Hepatocyte (in vitro differentiated cells): ENCODE results near the gene ARHGAP9.

Experiments
- CTCF ChIP-seq: fragments of 200-600 bp; sonication (generic); IDR thresholded peaks from 2 replicates; pipeline ENCODE4 v1.5.1; 2016; ENCODE audit warnings: antibody characterized with exemption, mild to moderate bottlenecking; ENCODE audit not compliant: poor library complexity
- EZH2phosphoT487 ChIP-seq: fragments of 200-600 bp; sonication (generic); IDR thresholded peaks from one replicate; pipeline ENCODE4 v1.6.1; 2018; ENCODE audit warnings: antibody characterized with exemption, mild to moderate bottlenecking, low read depth, moderate library complexity; ENCODE audit not compliant: unreplicated experiment, severe bottlenecking

GRCh38 chr12:57523706-57524614, 44.3 kb upstream of the ARHGAP9 start:
- TF ChIP-seq CTCF (no peak), EZH2phosphoT487 (no peak)
